GM20431 (cell line): Measurements from ENCODE around the gene NUAK2.
"Not testable (repeated sequence)": the region's sequence is repeated elsewhere in the genome, so short reads cannot be mapped to it uniquely, and the experiment has no call there.

ENCODE experiments used
- in situ Hi-C: fragments of 300-500 bp; cut with MseI, MboI; formaldehyde crosslinking; loops from one replicate; pipeline ENCODE4 v1.15.0; 2020; ENCODE audit warnings: low sequenced_read_pairs; ENCODE audit not compliant: unreplicated experiment

The NUAK2 gene

DNA sequence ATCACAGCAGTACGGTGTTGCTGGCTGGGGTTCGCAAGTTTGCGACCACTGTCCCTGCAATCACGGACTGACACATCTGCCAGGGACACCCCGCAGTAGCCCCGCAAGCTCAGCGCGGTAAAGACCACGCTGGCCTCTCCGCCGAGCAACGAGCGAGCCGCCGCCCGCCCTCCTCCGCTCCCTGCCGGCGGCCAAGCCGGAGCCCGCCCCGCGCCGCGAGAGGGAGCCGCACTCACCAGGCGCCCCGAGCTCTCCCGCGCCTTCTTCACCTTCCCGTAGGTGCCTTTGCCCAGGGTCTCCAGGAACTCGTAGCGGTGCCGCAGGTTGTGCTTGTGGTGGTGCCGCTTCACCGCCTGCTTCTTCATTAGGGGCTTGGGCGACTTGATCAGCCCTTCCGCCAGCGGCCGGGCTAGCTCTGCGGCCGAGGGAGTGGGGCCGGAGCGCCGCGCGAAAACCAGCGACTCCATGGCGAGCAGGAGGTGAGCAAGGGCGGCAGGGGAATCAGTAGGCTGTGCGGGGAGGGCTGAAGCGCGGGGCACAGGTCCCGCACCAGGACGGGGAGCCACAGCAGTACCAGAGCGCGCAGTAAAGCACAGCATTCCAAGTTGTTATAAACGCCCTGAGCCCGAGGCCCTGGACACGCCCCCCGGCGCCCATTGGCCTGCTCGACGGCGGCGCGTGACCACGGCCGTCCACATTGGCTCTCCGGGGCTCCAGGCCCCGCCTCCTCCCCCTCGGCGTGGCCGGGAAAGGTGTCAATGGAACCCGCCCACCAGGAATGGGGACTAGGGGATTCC is at the start of gene NUAK2:
Gene NUAK2, minus strand, starts transcription at position 584 of the 797 bp plus-strand sequence. Its CDS starts 117 bp downstream, at position 467.
- in situ Hi-C loops, result no loop called here

DNA sequence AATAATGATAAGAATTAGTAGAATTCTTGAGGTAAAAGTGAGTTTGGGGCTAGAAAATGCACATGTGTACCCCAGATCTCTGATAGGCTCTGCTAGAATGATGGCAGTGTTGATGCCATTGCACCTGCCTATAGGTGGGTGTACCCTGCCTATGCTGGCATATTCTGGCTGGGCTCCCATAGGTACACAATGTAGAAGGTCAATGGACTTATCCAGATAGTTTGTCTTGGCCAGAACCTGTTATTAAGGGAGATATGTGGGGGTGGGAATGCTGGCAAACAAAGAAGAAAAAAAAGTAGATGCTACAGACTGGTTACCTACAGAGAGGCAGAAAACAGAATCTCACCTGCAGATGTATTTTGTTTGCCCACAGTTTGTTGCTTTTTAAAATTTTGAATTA is 49.2 kb upstream of the NUAK2 start:
- in situ Hi-C loops, result no loop called here

DNA sequence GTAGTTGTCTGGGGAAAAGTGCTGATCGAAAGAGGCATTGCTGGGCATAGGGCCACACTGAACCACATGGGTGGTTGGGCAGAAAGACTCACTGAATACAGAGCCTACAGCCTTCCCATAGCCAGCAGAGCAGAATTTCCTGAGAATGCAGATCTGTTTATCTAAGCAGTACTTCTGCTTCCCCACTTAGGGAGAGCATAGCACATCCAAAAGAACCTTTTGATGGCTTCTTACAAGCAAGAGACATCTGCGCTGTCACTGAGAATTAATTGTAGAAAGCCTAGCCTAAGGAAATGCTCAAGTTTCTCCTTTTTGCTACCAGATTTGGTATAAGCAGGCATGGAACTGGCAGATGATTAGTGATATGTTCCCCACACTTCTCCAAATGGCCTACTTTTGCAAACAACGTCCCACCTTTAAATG is 48.2 kb upstream of the NUAK2 start:
- in situ Hi-C loops, result no loop called here

DNA sequence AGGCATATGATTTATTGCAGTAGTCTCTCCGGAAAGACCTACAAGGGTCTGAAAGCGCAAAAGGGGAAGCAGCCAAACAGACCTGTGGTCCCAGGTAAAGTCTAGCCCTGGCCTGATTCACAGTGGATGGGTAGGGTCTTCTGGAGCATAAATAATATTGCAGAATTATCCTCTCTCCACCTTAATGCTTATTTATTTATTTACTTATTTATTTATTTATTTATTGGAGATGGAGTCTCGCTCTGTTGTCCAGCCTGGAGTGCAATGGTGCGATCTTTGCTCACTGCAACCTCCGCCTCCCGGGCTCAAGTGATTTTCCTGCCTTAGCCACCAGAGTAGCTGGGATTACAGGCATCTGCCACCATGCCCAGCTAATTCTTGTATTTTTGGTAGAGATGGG is 46.9 kb upstream of the NUAK2 start:
- in situ Hi-C loops, result no loop called here

DNA sequence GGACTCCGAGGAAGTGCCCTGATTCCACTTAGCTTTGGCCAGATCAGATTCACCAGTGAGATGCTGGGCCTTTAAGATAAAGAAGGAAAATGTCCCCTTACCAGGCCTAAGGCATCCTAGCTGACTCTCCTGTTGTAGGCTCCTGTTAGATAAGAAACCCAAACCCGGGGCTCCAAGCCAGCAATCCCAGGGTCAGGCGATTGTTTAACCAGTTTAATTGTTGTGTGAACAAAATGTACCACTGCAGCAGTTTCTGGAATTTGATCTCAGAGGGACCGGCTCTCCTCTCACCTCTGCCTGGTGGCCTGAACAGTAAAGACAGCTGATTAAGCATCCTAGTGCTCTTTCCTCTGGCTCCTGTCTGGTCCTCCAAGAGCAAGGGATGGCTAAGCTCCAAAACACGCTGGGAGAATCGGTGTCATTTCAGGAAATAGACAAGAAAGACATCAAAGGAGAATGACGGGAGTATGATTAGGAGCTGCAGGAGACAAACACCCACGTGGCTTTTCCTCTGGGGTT is 44.5 kb upstream of the NUAK2 start:
- in situ Hi-C loops, result no loop called here

DNA sequence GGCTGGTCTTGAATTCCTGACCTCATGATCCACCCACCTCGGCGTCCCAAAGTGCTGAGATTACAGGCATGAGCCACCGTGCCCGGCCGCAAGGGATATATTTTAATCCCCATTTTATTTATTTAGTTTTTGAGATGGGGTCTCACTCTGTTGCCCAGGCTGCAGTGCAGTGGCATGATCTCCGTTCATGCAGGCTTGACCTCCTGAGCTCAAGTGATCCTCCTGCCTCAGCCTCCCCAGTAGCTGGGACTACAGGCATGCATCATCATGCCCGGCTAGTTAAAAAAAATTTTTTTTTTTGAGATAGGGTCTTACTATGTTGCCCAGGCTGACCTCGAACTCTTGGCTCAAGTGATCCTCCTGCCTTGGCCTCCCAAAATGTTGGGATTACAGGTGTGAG is 43.5 kb upstream of the NUAK2 start:
- in situ Hi-C loops, result not testable (repeated sequence)

DNA sequence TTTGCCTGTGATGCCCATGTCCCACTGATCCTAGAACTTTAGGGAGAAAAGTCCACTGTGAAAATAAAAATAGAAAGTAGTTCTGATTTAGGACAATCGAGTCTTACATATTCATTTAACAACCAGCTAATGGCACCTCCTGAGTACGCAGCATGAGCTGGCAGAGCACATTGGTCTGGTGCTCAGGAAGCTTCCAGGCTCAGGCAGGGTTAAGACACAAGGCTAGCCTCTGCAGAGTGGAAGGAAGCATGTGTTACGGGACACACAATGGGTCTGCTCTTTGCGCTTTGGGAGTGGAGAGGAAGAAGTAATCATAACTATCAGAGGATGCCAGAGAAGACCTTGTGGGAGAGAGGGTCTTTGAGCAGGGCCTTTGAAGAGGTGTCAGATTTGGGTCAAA is 39.3 kb upstream of the NUAK2 start:
- in situ Hi-C loops, result no loop called here

DNA sequence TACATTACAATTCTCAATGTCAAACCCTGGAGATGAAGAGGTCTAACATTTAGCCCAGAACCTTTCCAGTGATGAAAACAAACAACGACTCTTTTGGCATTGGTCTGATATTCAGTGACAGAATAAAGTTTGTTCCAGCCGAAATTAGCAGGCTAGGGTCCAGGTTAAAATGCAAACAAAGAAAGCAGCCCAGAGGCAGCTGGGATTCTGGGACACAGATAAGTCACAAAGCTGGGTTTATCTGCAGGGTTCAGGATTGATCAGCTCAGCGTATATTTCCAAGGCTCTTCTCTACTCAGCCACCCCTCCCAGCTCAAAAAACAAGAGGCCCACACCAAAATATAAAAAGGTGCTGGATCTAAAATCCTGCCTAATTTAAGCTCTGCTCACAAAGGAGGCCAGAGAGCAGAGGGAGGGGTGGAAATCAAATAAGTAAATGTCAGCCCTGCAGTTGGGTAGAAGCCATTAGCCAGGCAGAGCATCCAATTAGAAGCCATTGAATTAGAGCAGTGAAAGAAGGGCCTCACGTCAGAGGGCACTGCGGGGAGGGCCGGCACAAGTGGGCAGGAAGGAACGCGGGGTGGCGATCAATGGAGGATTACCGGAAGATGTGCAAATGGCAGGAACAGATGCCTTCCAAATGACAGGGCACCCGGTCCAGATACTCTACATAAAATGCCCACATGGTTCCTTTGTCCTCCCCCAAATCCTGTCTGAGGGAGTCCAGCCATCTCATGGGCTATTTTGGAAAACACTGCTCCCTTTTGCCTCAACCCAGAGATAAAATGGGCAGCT is 38.4 kb upstream of the NUAK2 start:
- in situ Hi-C loops, result no loop called here

DNA sequence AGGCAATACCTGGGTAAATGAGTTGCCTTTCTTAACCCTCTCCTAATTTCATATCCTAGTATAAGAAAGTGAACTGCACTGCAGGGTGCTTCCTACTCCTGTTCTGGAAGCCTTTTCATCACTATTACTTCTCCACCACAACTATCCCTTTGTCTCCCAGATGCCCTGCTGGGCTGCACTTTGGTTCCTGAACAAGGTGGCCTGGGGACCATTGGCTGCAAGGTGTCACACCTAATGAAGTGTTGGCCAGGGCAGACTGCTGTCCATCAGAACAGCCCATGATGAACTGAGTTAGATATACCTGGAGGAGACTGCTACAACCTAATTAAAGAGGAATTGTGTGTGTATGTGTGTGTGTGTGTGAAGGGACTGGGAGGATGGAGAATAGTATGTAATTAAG is 37.0 kb upstream of the NUAK2 start:
- in situ Hi-C loops, result no loop called here

DNA sequence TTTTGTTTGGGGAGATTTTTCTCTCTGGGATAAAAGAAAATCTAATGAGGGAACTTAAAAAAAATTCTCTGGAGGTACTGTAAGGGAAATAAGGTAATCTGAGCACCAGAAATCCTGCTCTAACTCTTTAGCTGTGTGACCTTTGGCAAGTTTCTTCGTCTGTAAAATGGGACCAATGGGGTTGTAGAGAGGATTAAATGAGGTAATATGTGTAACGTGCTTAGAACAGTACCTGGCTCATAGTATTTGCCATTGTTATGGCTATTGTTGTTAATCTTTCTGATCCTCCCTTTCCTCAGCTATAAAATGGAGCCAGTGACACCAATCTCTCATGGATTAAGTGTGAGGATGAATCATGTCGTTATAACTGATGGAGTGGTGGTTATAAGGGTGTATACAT is 36.0 kb upstream of the NUAK2 start:
- in situ Hi-C loops, result no loop called here

DNA sequence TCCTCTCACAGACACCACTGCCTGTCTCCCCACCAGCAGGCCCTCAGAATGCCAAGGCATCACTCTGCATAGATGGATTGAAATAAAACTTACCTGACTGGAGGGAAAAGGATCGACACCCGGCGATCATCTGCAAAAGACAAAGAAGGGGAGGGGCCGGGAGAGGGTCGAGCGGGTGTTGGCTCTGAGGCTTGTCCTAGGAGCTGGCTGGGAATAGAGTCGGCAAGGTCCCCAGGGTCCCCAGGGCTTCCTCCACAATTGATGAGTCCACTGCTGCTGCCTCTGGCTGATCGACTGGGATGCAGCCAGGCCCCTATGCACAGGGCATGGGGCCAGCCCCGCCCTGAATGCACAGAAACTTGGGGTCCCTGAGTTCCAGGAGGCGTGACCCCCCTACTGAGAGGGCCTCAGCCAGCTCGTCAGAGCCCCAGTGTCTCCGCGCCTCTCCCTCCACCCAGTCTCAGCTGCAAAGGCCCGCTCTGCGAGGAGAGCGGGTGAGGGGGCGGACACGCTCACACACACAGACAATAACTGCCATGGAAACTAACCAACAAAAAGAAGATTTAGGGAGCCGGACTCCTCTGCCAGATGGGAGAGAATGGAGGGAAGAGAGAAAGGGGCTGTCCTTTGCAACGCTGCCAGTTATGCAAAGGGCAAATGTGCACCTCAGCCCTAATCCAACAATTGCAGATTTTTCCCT is 35.0 kb upstream of the NUAK2 start, which contains the start of gene KLHDC8A:
Gene KLHDC8A, minus strand, starts transcription at position 483 of the 700 bp plus-strand sequence. CDS start 13,318 bp downstream, outside the sequence.
- in situ Hi-C loops, result no loop called here

DNA sequence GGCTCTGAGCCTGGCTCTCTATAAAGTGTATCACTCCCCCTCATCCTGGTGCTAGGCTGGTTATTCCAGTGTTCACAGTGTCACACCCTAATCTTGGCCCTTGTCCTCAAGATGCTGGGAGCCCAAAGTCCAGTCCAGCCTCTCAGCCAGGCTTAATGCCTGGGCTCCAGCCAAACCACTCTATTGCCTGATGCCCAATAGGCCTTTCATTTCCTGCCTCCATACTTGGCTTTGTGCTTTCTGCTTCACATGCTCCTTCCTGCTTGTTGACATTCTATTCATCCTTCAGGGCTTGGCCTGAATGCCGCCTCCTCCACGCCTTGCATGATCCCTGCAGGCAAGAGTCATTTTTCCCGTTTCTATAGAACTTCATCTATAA is 33.5 kb upstream of the NUAK2 start:
- in situ Hi-C loops, result no loop called here

DNA sequence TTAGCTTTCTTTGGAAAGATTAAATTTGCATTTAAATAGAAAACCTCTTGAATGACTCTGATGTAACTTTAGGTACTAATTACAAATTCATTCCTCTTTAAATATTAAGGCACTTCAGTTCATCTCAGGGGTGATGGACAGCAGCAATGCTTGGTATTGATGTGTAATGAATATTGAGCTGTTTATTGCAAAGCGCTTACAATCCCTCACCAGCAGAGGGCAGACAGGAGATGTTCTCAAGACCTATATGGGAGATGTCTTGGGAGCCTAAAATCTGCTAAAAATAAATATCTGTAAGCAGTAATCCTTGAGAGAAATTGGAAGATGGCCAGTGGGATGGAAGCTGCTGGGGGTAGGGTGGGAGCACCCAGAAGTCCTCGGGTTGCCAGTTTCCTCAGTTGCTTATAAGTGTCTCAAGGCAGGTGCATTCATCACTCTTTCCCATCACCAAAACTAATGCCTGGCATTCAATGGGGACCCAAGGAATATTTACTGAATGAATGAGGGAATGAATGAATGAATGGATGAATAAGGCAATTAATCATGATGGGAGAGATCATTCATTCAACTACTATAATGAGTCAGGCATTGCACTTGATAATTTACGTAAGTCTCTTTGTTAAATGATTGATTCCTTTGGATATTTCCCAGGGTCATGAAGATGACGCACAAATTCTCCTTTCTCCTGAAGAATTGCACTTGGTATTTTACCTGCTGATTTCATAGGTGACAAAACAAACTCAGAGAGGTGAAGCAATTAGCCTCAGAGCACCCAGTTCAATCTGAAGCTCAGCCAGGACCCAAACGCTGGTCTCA is 32.9 kb upstream of the NUAK2 start:
- in situ Hi-C loops, result no loop called here

DNA sequence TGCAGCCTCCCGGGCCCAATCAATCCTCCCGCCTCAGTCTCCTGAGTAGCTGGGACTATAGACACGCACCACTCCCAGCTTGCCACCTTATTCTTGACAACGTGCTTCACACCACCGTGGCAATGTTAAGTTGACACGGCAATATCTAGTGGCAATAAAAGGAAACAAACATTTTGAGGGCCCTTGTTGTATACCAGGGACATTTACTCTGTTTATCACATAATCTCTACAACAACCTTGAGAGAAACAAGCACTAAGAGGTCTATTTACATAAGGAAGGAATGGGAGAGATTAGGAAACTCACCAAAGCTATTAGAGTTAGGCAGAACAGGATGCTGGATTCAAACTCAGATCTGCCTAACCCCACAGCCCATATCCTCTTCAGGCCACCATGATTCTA is 32.1 kb upstream of the NUAK2 start:
- in situ Hi-C loops, result no loop called here

DNA sequence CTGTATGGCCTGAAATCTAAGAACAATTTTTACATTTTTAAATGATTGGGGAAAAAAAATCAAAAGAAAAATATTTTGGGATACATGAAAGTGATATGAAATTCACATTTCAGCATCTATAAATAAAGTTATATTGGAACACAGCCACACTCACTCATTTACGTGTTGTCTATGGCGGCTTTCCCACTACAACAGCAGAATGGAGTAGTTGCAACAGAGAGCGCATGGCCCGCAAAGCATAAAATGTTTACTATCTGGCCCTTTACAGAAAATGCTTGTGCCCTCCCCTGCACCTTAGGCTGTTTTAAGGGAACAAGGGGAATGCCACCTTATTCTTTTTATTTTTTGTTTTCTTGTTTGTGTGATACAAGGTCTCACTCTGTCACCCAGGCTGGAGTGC is 31.6 kb upstream of the NUAK2 start:
- in situ Hi-C loops, result no loop called here

DNA sequence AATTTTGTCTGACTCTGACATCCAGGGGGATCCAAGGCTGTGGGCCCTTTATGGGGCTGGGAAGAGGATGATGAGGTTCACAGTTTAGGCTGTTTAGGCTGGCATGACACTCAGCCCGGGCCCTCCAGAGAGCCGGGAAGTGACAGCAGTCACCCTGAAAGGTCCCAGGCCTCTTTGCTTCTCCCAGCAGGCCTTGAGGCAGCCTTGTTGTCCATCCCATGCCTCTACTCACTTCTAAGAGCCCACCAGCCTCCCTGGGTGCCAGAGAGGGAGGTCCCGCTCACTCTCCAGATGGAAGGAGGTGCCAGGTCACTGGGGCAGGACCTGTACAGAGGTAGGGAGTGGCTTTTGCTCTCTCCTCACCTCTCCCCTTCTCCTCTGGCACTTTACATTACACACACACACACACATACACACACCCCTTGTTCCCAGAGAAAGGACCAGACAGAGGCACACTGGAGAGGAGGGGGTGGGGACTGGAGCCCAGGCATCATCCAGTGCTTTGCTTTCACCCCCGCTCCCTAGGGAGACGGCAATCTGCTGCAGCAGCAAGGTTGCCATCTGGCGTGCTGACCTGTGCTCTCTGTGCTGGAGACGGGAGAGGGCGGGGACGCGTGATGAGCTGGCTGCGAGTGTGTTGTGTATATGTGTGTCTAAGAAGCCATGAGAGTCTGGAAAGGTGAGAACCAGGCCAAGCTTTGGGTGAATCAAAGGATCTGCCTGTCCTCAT is 30.6 kb upstream of the NUAK2 start:
- in situ Hi-C loops, result no loop called here

DNA sequence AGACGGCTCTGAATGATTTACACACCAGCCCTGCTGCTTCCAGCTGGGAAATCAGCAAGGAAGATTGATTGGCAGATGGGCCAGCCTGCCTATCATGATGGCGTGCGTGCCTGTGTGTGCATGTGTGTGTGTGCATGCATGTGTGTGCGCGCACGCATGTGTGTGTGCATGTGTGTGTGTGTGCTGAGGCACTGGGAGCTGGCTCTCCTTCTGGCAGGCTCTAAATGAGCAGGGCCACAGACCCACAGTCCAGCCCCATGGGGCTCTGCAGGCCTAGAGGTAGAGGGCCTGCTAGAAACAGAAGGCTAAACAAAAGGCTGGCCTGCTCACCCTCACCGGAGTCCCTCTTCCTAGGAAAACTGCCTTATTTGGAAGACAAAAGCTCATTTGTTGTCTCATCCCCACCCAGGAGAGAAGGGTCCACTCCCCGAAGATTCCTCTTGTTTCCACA is 29.2 kb upstream of the NUAK2 start:
- in situ Hi-C loops, result no loop called here

DNA sequence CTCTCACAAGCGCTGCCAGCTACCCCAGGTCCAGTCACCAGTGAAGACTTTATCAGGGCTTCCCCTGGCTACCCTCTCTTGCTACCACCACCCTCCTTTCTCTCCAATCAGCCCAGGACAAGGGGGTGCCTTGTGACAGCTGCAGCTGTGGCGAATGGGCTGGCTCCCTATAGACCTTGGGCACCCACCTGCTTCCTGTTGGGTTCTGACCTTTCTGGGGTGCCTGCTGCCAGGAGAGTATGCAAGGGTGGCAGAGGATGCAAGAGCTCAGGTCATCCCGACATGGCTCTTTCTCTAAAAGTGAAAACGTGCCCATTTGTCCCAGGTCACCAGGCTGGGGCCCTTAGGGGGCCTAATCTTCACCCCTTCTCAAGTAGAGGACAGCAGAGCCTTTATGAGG is 28.6 kb upstream of the NUAK2 start:
- in situ Hi-C loops, result no loop called here
